ENCODE results near the gene UBE4B.

UBE4B gene

DNA sequence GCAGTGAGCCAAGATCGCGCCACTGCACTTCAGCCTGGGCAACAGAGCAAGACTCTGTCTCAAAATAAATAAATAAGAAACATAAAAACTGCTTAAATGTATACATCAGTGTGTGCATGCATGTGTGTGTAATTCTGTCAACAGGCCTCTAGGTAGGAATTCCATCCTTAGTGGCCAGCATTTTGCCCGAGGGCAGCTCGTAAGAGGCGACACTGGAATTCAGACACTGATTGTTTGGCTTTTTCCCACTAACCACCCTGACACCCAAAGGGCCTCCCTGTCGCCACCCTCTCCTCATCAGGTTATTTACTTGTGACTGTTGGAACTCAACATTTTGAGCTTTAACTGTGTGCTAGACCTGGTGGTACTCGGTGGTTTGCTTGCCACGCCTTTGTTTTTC lies 113.6 kb downstream of the UBE4B start:
- H3K36me3 ChIP-seq (ENCODE audit: control insufficient read depth, insufficient read depth, low read length): peaks cover 48% of the 10 kb centered on the region
- H3K27ac ChIP-seq (ENCODE audit: low read depth, low read length, severe bottlenecking): no peak overlapping the region
- no peak overlapping the region for H3K4me3 ChIP-seq (ENCODE audit: extremely low read depth, insufficient read depth, low read length, poor library complexity, severe bottlenecking)
- 98 to 100% methylated on average over 5 to 6 of the region's 8 CpGs for WGBS, 2 experiments (ENCODE audit: insufficient coverage in 2 of 2)
- no peaks in the 10 kb centered on the region for H3K4me1 ChIP-seq (ENCODE audit: control insufficient read depth, insufficient read depth, low read length, poor library complexity, severe bottlenecking)
- no peaks in the 10 kb centered on the region for H3K9me3 ChIP-seq (ENCODE audit: control insufficient read depth, low read length)

DNA sequence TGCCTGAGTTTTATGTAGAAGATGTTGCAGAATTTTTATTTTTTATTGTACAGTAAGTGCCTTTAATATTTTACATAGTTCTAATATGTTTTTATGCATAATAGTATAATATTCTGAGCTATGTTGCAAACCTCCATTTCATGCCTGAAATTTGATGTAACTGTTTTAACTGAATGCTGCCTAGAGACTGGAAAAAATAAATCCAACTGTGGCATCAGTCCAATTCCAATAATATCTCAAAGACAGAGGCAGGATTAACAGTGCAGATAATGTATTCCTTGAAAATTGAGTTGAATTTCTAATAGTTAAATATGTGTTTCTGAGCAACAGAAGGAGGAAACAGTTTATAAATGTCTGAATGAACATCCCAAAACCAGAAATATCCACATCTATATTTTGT lies 116.5 kb downstream of the UBE4B start:
- Histone ChIP-seq H3K36me3 (ENCODE audit: control insufficient read depth, insufficient read depth, low read length) (peaks cover 35% of the 10 kb centered on the region), H3K4me3 (ENCODE audit: extremely low read depth, insufficient read depth, low read length, poor library complexity, severe bottlenecking) (no peak overlapping the region), H3K9me3 (ENCODE audit: control insufficient read depth, low read length) (no peaks in the 10 kb centered on the region), H3K4me1 (ENCODE audit: control insufficient read depth, insufficient read depth, low read length, poor library complexity, severe bottlenecking) (no peaks in the 10 kb centered on the region), H3K27ac (ENCODE audit: low read depth, low read length, severe bottlenecking) (no peak overlapping the region)

DNA sequence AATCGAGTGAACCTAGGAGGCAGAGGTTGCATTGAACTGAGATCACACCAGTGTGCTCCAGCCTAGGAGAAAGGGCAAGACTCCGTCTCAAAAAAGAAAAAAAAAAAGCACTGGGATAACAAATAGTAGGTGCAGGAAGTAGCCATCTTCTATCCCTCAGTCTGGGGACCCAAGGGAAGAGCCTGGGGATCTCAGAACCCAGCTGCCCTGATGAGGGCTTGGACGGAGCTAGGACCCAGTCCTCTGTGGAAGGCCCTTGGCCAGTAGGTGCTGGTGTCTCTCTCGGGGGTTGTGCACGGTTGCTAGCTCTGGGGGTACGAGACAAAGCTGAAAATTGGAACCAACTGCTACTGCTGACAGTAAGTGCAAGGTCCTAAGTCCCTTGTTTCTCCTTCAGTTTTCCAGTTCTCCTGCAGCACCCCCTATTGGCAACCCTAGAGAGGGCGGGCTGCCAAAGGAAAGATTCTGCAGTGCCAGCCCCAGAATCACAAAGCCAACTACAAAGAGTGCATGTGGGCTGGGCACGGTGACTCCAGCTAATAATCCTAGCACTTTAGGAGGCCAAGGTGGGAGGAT lies 120.0 kb downstream of the UBE4B start:
- Histone ChIP-seq H3K9me3 (ENCODE audit: control insufficient read depth, low read length) (no peaks in the 10 kb centered on the region), H3K27ac (ENCODE audit: low read depth, low read length, severe bottlenecking) (no peak overlapping the region), H3K36me3 (ENCODE audit: control insufficient read depth, insufficient read depth, low read length) (peaks cover 24% of the 10 kb centered on the region), H3K4me3 (ENCODE audit: extremely low read depth, insufficient read depth, low read length, poor library complexity, severe bottlenecking) (no peak overlapping the region), H3K4me1 (ENCODE audit: control insufficient read depth, insufficient read depth, low read length, poor library complexity, severe bottlenecking) (no peaks in the 10 kb centered on the region)
- 84 to 88% methylated on average over 7 of the region's 8 CpGs for WGBS, 2 experiments (ENCODE audit: insufficient coverage in 2 of 2)

DNA sequence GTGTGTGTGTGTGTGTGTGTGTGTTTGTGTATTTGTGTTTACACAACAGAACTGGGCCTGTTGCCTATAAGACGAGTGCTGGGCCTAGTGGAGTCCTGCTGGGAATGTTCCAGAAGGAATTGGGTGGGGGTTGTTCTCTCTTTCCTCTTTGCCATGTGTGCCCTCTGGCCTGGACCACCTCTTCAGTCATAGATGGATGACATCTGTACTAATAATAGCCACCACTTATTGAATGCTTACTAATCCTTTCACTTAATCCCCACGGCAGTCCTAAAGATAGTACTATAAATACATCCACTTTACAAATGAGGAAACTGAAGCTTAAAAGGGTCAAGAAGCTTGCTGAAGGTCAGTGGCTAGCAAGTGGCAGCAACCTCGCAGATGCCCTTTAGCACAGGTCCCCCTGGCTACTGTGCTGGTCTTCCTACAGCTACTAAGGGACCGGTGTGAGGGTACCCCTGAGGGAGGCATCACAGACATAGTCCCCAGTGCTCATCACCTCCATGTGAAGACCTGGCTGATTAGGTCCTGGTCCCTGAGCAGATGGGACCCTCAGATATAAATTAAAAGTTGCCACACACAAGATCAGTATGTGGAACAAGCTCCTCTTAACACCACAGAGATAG lies 122.4 kb downstream of the UBE4B start:
- Histone ChIP-seq H3K27ac (ENCODE audit: low read depth, low read length, severe bottlenecking) (no peak overlapping the region), H3K4me1 (ENCODE audit: control insufficient read depth, insufficient read depth, low read length, poor library complexity, severe bottlenecking) (no peaks in the 10 kb centered on the region), H3K9me3 (ENCODE audit: control insufficient read depth, low read length) (no peaks in the 10 kb centered on the region), H3K36me3 (ENCODE audit: control insufficient read depth, insufficient read depth, low read length) (peaks cover 32% of the 10 kb centered on the region), H3K4me3 (ENCODE audit: extremely low read depth, insufficient read depth, low read length, poor library complexity, severe bottlenecking) (no peak overlapping the region)
- 92 to 96% methylated on average over 2 of the region's 4 CpGs for WGBS, 2 experiments (ENCODE audit: insufficient coverage in 2 of 2)

DNA sequence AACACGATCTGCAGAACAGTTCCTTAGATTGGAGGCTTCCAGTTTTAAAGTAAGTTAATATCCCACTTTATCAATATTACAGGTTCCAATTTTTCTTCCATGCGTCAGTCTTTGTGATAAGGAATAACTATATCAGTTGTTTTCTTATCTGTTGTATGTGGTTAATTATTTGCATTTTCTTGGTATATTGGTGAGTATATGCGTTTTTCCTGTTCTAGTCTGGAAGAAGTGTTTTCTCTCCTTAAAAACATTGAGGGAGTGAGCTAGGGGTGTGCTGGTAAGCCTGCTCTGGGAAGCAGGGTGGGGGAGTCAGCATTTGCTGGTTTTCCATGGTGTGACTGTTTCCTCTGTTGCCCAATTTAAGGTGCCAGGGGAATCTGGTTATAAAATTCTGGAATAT lies 127.4 kb downstream of the UBE4B start:
- H3K4me1 ChIP-seq (ENCODE audit: control insufficient read depth, insufficient read depth, low read length, poor library complexity, severe bottlenecking): no peaks in the 10 kb centered on the region
- peaks cover 52% of the 10 kb centered on the region for H3K36me3 ChIP-seq (ENCODE audit: control insufficient read depth, insufficient read depth, low read length)
- H3K4me3 ChIP-seq (ENCODE audit: extremely low read depth, insufficient read depth, low read length, poor library complexity, severe bottlenecking): no peak overlapping the region
- 88 to 100% methylated on average over 1 of the region's 3 CpGs for WGBS, 2 experiments (ENCODE audit: insufficient coverage in 2 of 2)
- no peaks in the 10 kb centered on the region for H3K9me3 ChIP-seq (ENCODE audit: control insufficient read depth, low read length)
- no peak overlapping the region for H3K27ac ChIP-seq (ENCODE audit: low read depth, low read length, severe bottlenecking)

DNA sequence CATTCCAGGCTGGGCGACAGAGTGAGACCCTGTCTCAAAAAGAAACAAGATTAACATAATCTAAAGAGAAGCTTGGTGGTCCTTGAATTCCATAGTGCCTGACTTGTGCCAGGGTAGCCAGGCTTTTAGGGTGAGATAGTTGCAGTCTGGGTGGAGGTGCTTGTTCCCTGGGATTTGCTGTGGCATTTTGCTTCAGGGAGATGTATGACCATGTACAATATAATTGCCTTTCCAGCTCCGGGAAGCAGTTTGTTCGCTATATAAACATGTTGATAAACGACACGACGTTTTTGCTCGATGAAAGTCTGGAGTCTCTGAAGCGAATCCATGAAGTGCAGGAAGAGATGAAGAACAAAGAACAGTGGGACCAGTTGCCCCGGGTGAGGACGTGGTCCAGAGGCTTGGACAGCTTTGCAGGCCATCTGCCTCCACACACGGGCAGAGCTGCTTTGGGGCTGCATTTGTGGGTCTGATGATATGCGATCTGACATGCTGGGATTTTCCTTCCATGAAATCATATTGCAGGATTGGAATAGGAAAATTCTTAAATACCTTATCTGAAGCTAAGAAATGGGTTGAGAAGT lies 128.2 kb downstream of the UBE4B start:
- WGBS, 2 experiments (ENCODE audit: insufficient coverage in 2 of 2): 92% methylated on average over 9 to 11 of the region's 12 CpGs
- Histone ChIP-seq H3K36me3 (ENCODE audit: control insufficient read depth, insufficient read depth, low read length) (peaks cover 57% of the 10 kb centered on the region), H3K4me1 (ENCODE audit: control insufficient read depth, insufficient read depth, low read length, poor library complexity, severe bottlenecking) (no peaks in the 10 kb centered on the region), H3K27ac (ENCODE audit: low read depth, low read length, severe bottlenecking) (no peak overlapping the region), H3K4me3 (ENCODE audit: extremely low read depth, insufficient read depth, low read length, poor library complexity, severe bottlenecking) (no peak overlapping the region), H3K9me3 (ENCODE audit: control insufficient read depth, low read length) (no peaks in the 10 kb centered on the region)

DNA sequence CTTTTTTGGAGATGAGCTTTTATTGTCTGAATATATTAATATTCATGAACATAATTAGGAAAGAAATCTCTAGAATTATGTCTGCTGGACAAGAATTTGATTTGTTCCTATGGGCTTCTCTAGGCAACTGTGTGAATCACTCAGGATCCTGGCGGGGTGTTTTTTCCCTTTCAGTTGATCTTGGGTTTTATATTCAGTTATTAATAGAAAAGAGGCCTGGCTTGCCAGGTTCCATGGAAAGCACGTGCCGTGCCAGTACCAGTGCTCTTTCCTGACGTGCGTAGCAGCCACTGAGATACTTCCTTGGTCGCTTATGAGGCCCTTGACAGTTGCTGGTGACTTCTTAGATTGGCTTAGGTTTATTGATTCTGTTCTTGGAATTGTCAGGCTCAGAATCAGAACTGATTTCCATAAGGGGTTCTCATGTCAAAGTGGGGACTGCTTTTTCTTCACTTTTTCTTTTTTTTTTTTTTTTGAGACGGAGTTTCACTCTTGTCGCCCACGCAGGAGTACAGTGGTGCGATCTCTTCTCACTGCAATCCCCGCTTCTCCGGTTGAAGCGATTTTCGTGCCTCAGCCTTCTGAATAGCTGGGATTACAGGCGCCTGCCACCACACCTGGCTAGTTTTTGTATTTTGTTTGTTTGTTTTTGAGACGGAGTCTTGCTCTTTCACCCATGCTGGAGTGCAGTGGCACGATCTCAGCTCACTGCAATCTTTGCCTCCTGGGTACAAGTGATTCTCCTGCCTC lies 129.0 kb downstream of the UBE4B start:
- 94 to 99% methylated on average over 12 to 17 of the region's 17 CpGs for WGBS, 2 experiments (ENCODE audit: insufficient coverage in 2 of 2)
- H3K36me3 ChIP-seq (ENCODE audit: control insufficient read depth, insufficient read depth, low read length): peaks cover 59% of the 10 kb centered on the region
- no peaks in the 10 kb centered on the region for H3K4me1 ChIP-seq (ENCODE audit: control insufficient read depth, insufficient read depth, low read length, poor library complexity, severe bottlenecking)
- H3K9me3 ChIP-seq (ENCODE audit: control insufficient read depth, low read length): no peaks in the 10 kb centered on the region
- H3K4me3 ChIP-seq (ENCODE audit: extremely low read depth, insufficient read depth, low read length, poor library complexity, severe bottlenecking): no peak overlapping the region
- H3K27ac ChIP-seq (ENCODE audit: low read depth, low read length, severe bottlenecking): no peak overlapping the region

DNA sequence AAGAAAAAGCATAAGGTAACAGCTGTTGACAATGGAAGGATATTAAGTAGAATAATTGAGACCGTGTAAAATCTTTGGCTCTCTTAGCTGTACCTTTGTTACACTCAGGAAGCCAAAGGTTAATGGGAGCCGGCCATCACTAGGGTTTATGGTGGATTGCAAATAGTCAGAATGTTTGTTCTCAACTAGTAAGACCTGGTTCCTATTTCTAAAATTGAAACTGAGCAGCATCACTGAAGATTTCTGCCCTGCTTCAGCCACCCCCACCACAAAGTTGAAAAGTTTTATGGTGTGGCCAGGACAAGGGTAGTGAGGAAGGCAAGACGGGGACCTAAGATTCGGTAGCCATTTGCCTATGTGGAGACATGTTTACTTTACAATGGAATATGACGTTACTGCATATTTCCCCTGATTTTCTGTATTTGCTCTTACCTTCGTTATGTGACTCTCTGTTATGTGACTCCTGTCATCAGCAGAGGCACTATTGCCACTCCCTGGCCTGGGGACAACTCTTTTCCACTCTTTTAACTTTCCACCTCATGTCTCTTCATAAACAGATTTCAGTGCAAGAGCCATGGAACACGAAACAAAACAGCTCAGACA lies 136.3 kb downstream of the UBE4B start:
- no peaks in the 10 kb centered on the region for H3K9me3 ChIP-seq (ENCODE audit: control insufficient read depth, low read length)
- no peak overlapping the region for H3K27ac ChIP-seq (ENCODE audit: low read depth, low read length, severe bottlenecking)
- no peak overlapping the region for H3K4me3 ChIP-seq (ENCODE audit: extremely low read depth, insufficient read depth, low read length, poor library complexity, severe bottlenecking)
- 77 to 98% methylated on average over 5 to 7 of the region's 7 CpGs for WGBS, 2 experiments (ENCODE audit: insufficient coverage in 2 of 2)
- H3K36me3 ChIP-seq (ENCODE audit: control insufficient read depth, insufficient read depth, low read length): peaks cover 72% of the 10 kb centered on the region
- H3K4me1 ChIP-seq (ENCODE audit: control insufficient read depth, insufficient read depth, low read length, poor library complexity, severe bottlenecking): no peaks in the 10 kb centered on the region

DNA sequence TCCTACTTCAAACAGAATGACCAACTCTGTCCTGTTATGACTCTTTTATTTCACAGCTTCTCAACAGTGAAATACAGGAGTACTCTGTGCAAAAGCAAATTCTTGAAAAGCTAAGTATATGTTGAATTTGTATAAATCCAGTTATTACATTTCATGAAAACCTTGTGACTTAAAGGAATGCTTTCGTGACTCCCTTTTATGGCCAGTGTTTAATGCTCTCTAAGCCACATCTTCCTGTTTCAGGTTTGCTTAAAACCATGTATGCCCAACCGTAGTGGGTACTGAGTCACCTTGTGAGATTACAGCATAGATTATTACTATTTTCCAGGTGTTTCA lies 137.4 kb downstream of the UBE4B start:
- no peak overlapping the region for H3K27ac ChIP-seq (ENCODE audit: low read depth, low read length, severe bottlenecking)
- 100% methylated on average over 1 of the region's 2 CpGs; no CpG with 5 or more reads in 1 of the 2 experiments for WGBS, 2 experiments (ENCODE audit: insufficient coverage in 2 of 2)
- peaks cover 70% of the 10 kb centered on the region for H3K36me3 ChIP-seq (ENCODE audit: control insufficient read depth, insufficient read depth, low read length)

DNA sequence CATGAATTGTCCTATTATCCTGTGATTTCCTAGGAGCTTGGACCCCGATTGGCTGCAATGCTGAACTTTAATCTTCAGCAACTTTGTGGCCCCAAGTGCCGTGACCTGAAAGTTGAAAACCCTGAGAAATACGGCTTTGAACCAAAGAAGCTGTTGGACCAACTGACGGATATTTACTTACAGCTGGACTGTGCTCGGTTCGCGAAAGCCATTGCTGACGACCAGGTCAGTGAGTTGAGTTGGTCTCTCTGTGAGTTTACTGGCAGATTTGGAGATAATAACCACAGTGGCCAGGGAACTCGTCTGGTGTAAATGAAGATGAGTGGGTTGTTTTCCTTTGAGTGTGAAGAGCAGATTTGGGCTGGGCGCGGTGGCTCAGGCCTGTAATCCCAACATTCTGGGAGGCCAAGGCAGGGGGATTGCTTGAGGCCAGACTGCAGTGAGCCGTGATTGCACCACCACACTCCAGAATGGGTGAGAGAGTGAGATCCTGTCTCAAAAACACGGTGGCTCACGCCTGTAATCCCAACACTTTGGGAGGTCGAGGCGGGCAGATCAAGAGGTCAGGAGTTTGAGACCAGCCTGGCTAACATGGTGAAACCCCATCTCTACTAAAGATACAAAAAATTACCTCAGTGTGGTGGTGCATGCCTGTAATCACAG lies 138.5 kb downstream of the UBE4B start:
- H3K36me3 ChIP-seq (ENCODE audit: control insufficient read depth, insufficient read depth, low read length): peaks cover 62% of the 10 kb centered on the region
- H3K4me3 ChIP-seq (ENCODE audit: extremely low read depth, insufficient read depth, low read length, poor library complexity, severe bottlenecking): no peak overlapping the region
- WGBS, 2 experiments (ENCODE audit: insufficient coverage in 2 of 2): 96 to 98% methylated on average over 14 to 16 of the region's 16 CpGs
- no peaks in the 10 kb centered on the region for H3K4me1 ChIP-seq (ENCODE audit: control insufficient read depth, insufficient read depth, low read length, poor library complexity, severe bottlenecking)
- no peak overlapping the region for H3K27ac ChIP-seq (ENCODE audit: low read depth, low read length, severe bottlenecking)
- no peaks in the 10 kb centered on the region for H3K9me3 ChIP-seq (ENCODE audit: control insufficient read depth, low read length)

More for the DNA sequence above, 137.4 kb downstream of the UBE4B start:
- H3K9me3 ChIP-seq (ENCODE audit: control insufficient read depth, low read length): no peaks in the 10 kb centered on the region
- no peaks in the 10 kb centered on the region for H3K4me1 ChIP-seq (ENCODE audit: control insufficient read depth, insufficient read depth, low read length, poor library complexity, severe bottlenecking)
- no peak overlapping the region for H3K4me3 ChIP-seq (ENCODE audit: extremely low read depth, insufficient read depth, low read length, poor library complexity, severe bottlenecking)

Measured in mesodermal cell (in vitro differentiated cells).